GM10266 (cell line): ENCODE measurements around the gene MAP3K20.

Experiments used
- DNase-seq: peaks from one replicate; pipeline ENCODE4 v3.0.0; 2012; ENCODE audit errors: extremely low spot score
- CTCF ChIP-seq: IDR thresholded peaks from 2 replicates; pipeline ENCODE4 v1.5.1; 2012; ENCODE audit warnings: mild to moderate bottlenecking, low read depth; ENCODE audit not compliant: control insufficient read depth, insufficient read depth; ENCODE audit errors: missing control alignments

The MAP3K20 gene

GRCh38 chr2:173099804-173100203, 24.2 kb downstream of the MAP3K20 start:
- TF ChIP-seq CTCF = no peak
- DNase-seq = no peak

DNA sequence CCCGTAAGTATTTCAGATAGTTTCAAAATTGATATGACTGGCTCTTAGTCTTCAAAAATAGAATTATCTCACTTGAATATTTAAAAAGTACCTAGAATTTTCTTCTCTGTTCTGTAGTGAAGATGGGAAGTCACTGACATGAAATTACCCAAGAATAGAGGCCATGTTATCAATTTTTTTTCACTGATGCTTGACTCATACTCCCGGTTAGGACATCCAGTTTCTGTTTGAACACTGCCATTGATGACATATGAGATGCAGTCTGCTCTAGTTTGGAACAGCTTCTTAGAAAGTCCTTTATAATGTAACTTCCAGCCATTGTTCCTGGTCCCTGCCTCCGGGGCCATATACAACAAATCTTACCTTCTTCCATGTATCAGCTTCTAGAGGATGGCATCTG, 26.0 kb downstream of the MAP3K20 start:
- DNase-seq = peak; percentile 44
- TF ChIP-seq CTCF = no peak

DNA sequence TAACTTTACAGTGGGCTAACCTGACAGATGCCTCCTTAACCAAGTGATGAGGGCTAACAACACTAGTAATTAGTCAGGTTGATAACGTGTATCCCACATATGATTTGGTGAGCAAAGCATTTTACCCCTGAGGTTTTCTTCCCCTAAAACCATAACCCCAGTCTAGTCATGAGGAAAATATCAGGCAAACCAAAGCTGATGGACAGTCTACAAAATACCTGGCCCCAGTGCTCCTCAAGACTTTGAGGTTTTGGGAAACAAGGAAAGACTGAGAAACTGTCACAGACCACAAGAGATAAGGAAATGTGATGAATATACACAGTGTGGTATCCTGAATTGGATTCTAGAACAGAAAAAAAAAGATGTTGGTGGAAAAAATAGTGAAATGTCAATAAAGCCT, 28.5 kb downstream of the MAP3K20 start:
- no peak for TF ChIP-seq CTCF

DNA sequence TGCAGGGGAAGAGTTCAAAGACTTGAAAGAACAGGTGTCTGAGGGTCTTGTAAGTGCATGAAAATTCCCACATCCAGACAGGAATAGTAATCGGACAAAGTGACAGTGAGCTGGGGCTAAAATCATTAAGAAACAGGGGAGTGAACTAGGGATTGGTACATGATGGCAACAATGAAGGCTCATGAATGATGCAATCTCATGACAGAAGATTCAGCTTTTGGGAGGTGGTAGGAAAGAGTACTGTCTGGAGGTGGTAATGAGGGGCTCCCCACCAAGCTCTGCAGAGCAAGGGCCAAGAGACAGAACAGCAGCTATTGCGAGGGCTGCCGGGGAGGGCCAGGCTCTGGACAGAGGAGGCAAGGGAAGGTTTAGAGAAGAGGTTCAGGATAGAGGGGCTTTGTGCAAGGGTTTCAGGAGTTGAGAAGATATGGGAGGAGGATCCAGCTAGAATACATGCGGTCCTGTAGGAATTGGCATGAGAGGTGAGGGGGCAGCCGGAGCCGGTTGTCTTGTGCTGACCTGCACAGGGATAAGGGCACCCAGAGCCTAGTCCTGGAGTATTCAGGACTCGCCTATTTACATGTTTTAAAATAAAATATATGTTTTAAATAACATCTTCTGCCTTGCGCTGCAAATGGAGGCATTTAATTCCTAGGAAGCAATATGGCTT, 31.4 kb downstream of the MAP3K20 start:
- TF ChIP-seq CTCF = no peak
- DNase-seq = no peak

More for the DNA sequence above, 28.5 kb downstream of the MAP3K20 start:
- no peak for DNase-seq

DNA sequence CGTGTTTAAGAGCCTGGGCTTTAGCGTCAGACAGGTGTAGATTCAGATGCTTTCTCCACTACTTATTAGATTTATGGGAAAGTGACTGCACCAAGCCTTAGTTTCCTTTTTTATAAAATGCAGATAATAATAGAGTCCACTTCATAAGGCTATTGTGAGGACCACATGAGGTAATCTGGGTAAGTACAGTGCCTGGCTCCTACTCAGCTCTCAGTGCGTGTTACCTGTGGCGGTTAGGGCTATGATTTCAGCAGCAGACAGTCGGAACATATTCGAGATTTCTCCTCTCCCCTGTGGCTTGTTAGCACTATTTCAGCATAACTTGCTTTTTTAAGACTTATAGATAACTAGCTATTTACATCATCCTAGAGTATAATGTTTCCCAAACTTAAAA, 32.0 kb downstream of the MAP3K20 start:
- no peak for TF ChIP-seq CTCF
- no peak for DNase-seq

- no peak for DNase-seq
- TF ChIP-seq CTCF = no peak
Measured at GRCh38 chr2:173109253-173110188, 33.9 kb downstream of the MAP3K20 start.

DNA sequence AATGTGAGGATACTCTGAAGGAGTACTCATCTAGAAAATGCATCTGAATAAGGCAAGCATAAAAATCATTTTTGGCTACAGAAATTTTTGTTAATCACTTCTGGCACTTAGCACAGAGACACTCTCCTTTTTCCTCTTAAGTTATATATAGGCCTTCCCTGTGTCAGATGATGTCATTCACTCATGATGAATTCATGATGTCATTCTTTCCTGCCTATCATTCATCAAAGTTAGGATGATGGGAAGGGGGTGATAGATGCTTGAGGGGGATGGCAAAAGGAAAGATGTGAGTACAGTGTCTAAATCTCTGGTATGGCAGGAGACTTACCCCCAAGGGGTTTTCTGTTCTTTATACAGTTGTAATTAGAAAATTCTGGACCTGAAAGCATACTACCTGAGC, 42.0 kb downstream of the MAP3K20 start:
- TF ChIP-seq CTCF = no peak
- DNase-seq = no peak
